ENCODE data around the gene SSTR4. TPM values are rescaled to one million over a fixed set of nuclear protein-coding genes. Genes with fewer than 3 reads are reported as not detected.

SSTR4 gene
- total RNA-seq, 2 donors from 2014 or later: not detected

DNA sequence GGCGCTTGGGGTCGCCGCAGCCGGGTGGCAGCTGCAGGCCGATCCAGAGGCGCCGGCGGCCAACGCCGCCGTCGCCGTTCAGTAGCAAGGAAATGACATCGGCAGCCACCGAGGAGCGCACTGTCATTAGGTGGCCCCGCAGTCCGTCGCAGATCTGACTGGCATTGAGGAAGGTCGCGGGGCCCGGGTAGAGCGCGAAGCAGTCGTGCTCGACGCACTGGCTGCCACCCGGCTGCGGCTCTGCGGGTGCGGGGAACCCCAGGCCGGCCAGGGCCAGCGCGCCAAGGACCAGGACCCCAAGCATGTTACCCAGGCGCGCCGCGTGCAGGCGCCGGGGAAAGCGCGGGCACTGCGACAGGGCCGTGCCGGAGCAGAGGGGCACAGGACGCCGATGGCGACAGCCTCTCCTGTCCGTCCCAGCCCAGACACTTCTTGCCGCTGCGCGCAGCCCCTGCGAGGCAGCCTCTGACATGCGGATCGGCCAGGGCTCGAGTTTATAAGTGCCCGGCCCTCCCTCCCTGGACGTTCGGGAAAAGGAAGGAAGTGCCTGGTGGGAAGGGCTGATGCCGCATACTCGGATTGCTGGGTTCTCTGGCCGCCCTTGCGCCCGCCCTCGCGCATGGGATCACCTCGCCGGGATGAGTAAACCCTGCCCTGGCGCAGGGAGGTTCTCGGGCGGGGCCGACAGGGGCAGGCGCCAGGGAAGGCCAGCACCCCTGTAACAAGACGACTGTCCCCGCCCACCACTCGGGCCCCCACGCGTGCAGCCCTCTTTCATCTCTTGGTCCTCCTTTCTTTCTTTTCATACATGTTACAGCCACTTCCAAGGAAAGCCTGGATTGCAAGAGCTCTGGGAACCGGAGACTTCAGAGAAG is 14.3 kb downstream of the SSTR4 start, which contains the start of gene THBD:
Gene THBD (minus strand): TSS at position 472 of the 875 bp plus-strand sequence. CDS start 168 bp downstream, at position 304.
- H3K4me1 ChIP-seq: peaks cover 36% of the 10 kb centered on the region

GRCh38 chr20:23050076-23050838 is 15.1 kb downstream of the SSTR4 start:
- 0 to 2% methylated on average over 13 to 39 of the region's 48 CpGs for WGBS, 2 donors
- peaks cover 0 to 23% of the 10 kb centered on the region in 2 donors for H3K27me3 ChIP-seq
- peak; percentile 15 to 39 (median 30) for DNase-seq
- intact Hi-C loops (cut with DNase I): no loop called here
- no peaks in the 10 kb centered on the region for H3K36me3 ChIP-seq (replicated peaks in 1 of 2; ENCODE audit: insufficient read depth in 1 of 2, low read depth in 2 of 2)
- peaks cover 36% of the 10 kb centered on the region for H3K4me1 ChIP-seq
- no peaks in the 10 kb centered on the region for H3K9me3 ChIP-seq
- no peak overlapping the region for H3K4me3 ChIP-seq
- peak overlapping the region in 2 of 4 donors; percentile 63 to 67 for H3K27ac ChIP-seq
- peak; percentile 16 for ATAC-seq
- TF ChIP-seq, protein P1, sequence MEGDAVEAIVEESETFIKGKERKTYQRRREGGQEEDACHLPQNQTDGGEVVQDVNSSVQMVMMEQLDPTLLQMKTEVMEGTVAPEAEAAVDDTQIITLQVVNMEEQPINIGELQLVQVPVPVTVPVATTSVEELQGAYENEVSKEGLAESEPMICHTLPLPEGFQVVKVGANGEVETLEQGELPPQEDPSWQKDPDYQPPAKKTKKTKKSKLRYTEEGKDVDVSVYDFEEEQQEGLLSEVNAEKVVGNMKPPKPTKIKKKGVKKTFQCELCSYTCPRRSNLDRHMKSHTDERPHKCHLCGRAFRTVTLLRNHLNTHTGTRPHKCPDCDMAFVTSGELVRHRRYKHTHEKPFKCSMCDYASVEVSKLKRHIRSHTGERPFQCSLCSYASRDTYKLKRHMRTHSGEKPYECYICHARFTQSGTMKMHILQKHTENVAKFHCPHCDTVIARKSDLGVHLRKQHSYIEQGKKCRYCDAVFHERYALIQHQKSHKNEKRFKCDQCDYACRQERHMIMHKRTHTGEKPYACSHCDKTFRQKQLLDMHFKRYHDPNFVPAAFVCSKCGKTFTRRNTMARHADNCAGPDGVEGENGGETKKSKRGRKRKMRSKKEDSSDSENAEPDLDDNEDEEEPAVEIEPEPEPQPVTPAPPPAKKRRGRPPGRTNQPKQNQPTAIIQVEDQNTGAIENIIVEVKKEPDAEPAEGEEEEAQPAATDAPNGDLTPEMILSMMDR (IDR thresholded peaks at IDR 0.05): no peak
- no peak for TF ChIP-seq POLR2A (IDR thresholded peaks at IDR 0.05)

More for the DNA sequence above, 14.3 kb downstream of the SSTR4 start, which contains the start of gene THBD:
- Histone ChIP-seq H3K27me3 (peaks cover 0 to 23% of the 10 kb centered on the region in 2 donors), H3K9me3 (no peaks in the 10 kb centered on the region), H3K36me3 (replicated peaks in 1 of 2; ENCODE audit: insufficient read depth in 1 of 2, low read depth in 2 of 2) (no peaks in the 10 kb centered on the region), H3K4me3 (no peak within 1 kb of the TSS), H3K27ac (peak within 1 kb of the TSS in 3 of 4 donors; percentile 52 to 67 (median 63))
- ATAC-seq (peak; percentile 47), DNase-seq (peak; percentile 22 to 67 (median 48))
- TF ChIP-seq POLR2A (IDR thresholded peaks at IDR 0.05): peak in 2 of 3 donors; percentile 66 to 74
- TF ChIP-seq, protein P1 (IDR thresholded peaks at IDR 0.05): no peak
- WGBS, 2 donors: 0 to 1% methylated on average over 24 to 77 of the region's 79 CpGs
- intact Hi-C loops (cut with DNase I): no loop called here

DNA sequence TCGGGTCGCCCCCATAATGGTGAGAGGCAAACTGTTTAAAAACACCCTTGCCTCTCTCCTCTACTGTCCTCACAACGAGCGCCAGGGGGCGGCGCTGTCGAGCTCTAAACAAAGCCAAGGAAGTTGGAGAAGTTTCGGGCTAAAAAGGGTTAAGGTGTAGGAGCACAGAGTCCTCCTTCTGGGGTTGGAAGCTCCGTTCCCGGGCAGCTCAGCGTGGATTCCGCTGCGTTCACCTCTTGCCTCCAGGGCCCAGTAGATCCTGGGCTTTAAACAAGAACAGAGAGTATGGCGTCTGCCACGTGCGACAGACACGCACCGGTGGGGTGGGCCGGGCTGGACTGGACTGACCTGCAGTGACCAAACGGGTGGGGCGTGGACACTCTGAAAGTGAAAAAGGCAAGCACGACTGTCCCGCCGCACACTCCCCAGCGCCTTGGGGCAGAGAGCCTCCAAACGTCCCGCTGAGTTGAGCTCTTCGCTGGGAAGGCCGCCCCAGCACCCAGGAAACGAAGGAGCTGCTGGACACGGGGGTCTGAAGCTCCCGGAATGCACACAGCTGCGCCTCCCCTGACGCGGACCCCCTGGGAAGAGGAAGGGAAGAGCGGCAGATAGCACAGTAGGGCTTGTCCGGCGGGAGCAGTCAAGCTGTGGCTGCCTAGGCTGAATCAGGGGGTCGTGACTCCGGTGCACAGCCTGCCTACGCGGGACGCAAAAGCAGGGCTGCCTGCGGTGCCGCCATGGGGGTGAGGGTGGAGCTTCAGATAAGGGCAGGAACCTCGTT is 15.9 kb downstream of the SSTR4 start:
- TF ChIP-seq POLR2A (IDR thresholded peaks at IDR 0.05): peak in 2 of 3 donors; percentile 11 to 36
- TF ChIP-seq, protein P1 (IDR thresholded peaks at IDR 0.05): peak in 5 of 7 experiments; percentile 29 to 46 (median 33)
- Histone ChIP-seq H3K27me3 (peaks cover 0 to 23% of the 10 kb centered on the region in 2 donors), H3K27ac (peak overlapping the region in 2 of 4 donors; percentile 9 to 26), H3K36me3 (replicated peaks in 1 of 2; ENCODE audit: insufficient read depth in 1 of 2, low read depth in 2 of 2) (no peaks in the 10 kb centered on the region), H3K4me1 (peaks cover 36% of the 10 kb centered on the region), H3K9me3 (no peaks in the 10 kb centered on the region), H3K4me3 (no peak overlapping the region)
- 6 to 7% methylated on average over 29 to 46 of the region's 46 CpGs for WGBS, 2 donors
- DNase-seq: peak; percentile 40 to 64 (median 47)
- intact Hi-C loops (cut with DNase I): no loop called here
- ATAC-seq: peak; percentile 28

DNA sequence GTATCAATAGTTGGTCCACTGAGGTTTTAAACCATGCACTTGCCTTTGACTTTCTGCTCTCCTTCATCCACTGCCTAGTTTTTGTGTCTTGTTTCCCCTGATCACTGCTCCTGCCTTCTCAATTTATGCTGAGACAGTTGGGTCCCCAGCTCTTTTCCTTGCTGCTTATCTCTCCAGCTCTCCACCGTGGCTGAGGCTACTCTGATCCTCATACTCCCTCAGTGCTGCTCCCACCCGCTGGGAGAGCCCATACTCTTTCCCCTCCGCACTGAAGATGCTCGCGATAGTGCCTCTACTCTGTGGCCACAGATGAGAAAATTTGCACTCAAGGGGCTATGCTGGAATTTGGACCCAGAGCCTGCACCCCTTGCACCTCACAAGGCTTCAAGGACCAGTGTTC is 17.8 kb downstream of the SSTR4 start:
- Histone ChIP-seq H3K36me3 (replicated peaks in 1 of 2; ENCODE audit: insufficient read depth in 1 of 2, low read depth in 2 of 2) (no peaks in the 10 kb centered on the region), H3K27ac (no peak overlapping the region), H3K4me3 (no peak overlapping the region), H3K9me3 (no peaks in the 10 kb centered on the region), H3K4me1 (peaks cover 34% of the 10 kb centered on the region), H3K27me3 (peaks cover 0 to 12% of the 10 kb centered on the region in 2 donors)
- no peak for TF ChIP-seq POLR2A (IDR thresholded peaks at IDR 0.05)
- TF ChIP-seq, protein P1 (IDR thresholded peaks at IDR 0.05): no peak
- intact Hi-C loops (cut with DNase I): no loop called here
- WGBS, 2 donors: 71 to 75% methylated on average over 5 of the region's 5 CpGs
- ATAC-seq: no peak
- no peak for DNase-seq
